AG08396 (cell line): Measurements from ENCODE around the gene H2AZ1.
"Not testable (repeated sequence)": the region's sequence is repeated elsewhere in the genome, so short reads cannot be mapped to it uniquely, and the experiment has no call there.

Source experiments
- DNase-seq: peaks from one replicate; pipeline ENCODE4 v3.0.0; 2012; ENCODE audit warnings: low spot score, mixed read lengths

The H2AZ1 gene

GRCh38 chr4:99949999-99950912, at the start of gene H2AZ1:
TSS of gene H2AZ1 (minus strand) at chr4:99950275. CDS start at chr4:99950170, 105 bp downstream.
- DNase-seq: peak; percentile 98

DNA sequence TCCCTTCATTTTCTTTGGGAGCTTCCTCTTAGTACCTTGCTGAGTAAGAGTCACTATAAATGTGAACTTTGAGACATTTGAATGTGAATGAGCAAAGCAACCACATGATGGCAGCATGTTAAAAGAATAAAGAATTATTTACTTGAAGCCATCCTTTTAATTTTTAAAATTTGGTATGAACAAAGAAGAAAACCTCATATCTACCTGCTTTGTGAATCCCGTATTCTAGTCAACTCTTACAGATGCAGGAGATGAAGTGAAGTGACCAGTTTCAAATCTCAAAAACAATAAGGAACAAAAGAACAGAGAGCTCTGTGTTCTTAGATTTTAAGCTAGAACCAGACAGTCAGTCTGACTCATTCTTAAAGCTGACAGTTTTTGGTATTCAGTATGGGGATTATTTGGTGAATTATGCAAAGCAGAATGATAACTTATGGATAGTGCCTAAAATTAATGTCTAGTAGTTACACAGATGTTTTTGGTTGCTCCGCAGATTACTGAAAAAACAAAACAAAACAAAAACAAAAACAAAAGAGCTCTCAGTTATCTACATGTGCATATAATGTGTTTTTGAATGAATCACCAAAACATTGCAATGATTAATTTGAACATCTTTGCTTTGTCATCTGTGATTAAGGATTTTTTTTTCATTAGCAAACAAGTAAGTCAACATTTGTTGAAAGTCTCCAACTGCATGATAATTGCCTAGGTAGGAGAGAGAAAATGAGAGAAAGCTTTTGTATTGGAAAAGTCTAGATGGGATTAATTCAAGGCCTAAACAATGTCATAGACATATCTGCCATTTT, 48.2 kb upstream of the H2AZ1 start:
- peak; percentile 43 for DNase-seq

DNA sequence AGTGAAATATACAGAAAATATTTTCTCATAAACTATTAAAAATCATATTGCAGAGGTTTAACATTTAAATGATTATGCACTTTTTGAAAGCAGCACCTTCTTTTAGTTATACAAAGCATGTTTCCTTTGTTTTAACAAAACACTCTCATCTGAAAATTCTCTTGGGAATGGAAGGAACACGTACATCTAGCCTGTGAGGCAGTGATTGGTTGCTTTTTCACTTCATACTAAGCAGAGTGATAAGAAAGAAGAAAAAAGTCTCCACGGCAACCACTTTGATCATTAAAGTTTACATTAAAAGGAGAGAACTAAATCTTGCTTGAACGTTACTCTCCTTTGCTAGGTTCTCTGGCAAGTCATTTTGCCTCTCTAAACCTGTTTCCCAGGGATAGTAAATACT, 41.7 kb upstream of the H2AZ1 start:
- no peak for DNase-seq

DNA sequence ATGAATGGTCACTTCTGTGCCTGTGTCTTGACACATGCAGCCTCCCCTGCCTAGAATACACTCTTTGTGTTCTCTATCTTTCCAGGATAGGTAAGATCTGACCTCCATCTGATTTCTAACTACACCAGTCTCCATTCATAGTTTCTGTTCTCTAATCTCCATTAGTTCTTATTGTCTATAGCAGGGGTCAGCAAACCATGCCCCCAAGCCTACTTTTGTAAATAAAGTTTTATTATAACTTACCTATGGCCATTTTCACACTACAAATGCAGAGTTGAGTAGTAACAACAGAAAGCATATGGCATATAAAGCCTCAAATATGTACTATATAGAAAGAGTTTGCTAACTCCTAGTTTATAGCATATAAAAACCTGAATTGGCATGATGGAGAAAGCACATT, 37.6 kb upstream of the H2AZ1 start:
- DNase-seq: no peak

DNA sequence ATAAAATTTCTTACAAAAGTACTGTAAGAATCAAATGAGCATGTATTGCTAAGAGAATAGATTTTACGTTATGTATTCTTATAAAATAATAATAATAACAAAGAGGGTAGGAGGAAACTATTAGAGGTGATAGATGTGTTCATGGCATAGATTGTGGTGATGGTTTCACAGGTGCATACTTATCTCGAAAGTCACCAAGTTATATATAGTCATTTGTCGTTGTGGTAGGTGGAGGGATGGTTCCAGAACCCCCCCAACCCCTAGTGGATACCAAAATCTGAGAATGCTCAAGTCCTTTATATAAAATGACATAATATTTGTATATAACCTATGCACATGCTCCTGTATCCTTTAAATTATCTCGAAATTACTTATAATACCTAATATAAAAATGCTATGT, 36.7 kb upstream of the H2AZ1 start:
- DNase-seq: no peak

GRCh38 chr4:99983289-99983943, 33.3 kb upstream of the H2AZ1 start:
- DNase-seq: no peak

GRCh38 chr4:99979872-99980271, 29.8 kb upstream of the H2AZ1 start:
- DNase-seq: no peak

- no peak for DNase-seq
Observed at GRCh38 chr4:99971453-99972111, 21.5 kb upstream of the H2AZ1 start.

DNA sequence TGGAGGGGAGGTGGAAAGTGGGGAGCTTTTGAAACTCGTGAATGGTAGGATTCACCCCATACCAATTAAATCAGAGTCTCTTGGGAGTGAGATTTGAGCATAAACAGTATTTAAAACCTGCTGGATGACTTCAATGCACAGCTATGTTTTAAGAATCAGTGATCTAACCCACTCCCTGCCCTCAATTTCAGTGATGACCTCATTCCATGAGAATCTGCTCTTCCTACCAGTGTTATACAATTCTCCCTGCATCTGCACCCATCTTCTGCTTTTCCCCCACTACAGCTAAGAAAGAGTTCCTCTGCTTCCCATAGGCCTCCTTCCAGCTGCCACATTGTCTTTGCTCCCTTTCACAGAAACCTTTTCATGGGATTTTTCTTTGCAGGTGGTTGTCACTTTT, 18.3 kb upstream of the H2AZ1 start:
- DNase-seq: peak; percentile 47

GRCh38 chr4:99966692-99967091, 16.6 kb upstream of the H2AZ1 start:
- no peak for DNase-seq

DNA sequence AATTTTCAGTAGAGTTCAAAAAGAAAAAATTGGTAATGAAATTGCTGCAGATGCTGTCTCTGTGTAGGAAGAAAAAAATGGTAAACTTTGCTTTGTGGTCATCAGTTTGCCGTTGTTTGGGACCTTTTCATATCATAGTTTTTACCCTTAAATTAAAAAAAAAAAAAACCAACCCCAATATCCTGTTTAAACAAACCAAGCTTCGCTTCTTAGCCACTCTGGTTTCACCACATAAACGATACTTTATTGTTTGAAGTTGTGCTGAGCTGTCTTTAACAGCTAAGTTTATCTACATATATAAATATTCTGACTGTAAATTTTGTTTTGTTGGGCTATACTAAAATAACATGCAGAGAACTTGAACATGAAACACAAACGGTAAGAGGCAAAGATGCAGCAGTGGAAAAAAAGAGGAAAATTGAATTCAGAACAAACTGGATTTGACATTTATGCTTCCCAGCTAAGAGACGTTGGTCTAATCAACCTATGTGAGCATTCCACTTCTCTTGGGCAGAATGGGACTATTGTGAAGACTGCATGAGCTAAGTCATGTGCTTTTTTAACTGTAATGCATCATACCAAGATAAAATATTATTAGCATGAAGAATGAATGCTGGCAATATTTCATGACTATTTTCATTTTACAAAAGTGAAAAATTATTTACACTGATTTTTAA, 15.7 kb upstream of the H2AZ1 start:
- no peak for DNase-seq

DNA sequence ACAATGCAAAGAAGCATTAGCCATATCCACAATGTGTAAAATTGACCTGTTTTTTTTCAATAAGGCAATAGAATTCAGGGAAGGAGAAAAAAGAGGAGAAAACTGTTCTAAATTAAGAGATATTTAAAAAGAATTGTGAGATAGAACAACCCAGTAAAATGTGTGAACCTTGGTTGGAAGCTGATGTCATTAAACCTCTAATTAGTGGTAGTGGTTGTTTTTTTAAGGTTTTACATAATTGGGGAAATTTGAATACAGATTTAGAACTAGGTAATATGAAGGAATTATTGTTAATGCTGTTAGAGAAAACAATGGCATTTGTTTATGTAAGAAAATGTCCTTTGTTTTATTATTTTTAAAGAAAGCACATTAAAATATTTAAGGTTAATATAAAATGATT, 15.1 kb upstream of the H2AZ1 start:
- no peak for DNase-seq

DNA sequence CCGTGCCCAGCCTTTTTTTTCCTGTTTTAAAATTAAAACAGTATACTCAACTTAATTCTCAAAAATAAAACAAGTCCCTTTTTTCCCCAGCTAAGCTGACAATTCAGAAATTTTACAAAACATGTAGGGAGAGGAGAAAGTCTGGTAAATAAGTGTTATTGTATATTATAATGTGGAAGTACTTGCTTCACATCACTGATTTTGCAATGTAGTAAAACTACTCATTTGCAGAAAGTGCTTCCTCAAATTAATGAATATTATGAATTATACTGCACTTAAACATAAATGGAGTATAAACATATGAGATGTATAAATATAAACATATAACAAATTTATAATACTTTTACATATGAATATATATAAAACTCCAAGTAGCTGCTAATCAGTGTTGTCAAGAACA, 11.6 kb upstream of the H2AZ1 start:
- no peak for DNase-seq

DNA sequence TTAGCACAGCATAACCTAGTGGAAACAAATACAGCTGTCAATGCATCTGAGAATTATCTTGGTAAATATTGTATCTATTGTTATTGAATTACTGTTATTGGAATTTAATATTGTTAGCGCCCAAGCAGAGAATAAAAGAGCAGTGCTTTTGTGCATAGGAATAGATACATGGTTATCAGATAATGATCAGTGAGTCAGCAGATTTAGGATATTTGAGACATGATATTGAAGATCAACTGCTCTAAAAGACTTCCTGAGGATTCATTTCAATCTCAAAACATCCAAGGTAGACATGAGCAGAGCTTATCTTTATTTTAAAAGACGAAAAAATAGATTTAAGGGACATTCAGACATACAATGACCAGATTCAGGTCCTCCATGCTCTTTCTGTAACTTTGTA, 10.6 kb upstream of the H2AZ1 start:
- DNase-seq: no peak

DNA sequence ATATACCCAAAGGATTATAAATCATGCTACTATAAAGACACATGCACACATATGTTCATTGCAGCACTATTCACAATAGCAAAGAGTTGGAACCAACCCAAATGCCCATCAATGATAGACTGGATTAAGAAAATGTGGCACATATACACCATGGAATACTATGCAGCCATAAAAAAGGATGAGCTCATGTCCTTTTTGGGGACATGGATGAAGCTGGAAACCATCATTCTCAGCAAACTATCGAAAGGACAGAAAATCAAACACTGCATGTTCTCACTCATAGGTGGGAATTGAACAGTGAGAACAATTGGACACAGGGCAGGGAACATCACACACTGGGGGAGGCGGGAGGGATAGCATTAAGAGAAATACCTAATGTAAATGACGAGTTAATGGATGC, 8.1 kb upstream of the H2AZ1 start:
- DNase-seq: not testable (repeated sequence)

- DNase-seq: no peak
Observed at GRCh38 chr4:99950913-99951254, 809 bp upstream of the H2AZ1 start.

DNA sequence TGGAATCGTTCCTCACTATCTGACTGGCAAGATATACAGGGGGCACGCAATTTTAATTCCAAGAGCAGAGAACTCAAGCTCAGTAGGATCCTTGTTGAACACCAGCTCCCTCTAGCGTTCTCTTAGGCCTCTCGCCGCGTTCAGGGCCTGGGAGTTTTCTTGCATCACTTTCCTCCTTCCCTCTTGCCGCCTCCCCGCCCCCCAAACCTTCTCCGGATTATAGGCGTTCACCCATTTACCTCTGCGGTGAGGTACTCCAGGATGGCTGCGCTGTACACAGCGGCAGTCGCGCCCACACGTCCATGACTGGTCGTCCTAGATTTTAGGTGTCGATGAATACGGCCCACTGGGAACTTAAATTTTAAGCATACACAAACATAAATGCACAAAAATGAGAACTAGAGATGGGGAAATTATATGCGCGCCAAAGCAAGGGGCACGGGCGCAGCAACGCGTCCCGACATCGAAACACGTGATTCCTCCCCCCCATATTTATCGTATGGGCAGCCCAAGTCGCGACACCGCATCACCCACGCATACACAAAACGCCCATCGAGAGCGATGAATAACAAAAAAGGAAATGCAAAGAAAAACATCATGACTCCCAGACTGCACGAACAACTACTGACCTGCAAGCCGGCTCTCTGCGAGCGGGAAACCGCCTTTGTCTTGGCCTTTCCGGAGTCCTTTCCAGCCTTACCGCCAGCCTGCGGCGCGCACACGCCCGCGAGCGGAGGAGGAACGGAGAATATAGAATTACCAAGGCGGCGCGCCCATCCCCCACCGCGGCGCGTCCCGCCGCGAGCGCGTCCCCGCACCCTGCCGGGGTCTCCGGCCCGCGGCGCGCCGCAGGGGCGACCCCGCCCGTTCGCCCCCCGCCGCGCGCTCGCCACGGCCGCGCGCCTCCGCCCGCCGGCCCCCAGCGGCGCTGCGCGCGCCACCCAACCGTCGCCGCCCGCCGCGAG, 759 bp downstream of the H2AZ1 start:
- DNase-seq: peak; percentile 88

DNA sequence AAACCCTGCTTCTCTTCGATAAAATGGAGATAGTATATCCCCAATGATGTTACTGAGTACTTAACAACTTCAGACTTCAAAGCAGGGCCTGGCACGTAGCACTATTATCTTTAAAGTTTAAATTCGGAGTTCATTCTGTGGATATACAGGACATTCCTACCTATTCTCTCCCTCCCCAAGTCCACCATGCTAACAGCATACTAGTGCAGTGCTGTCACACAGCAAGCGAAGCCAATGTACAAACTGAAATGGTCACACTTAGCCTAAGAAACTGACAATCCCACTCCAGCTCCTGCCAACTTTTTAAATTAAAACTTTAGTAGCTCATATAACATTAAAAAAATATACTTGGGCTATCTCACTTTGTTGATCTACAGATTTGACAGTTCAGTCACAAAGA, 2.5 kb downstream of the H2AZ1 start:
- no peak for DNase-seq

GRCh38 chr4:99947190-99947578, 2.9 kb downstream of the H2AZ1 start:
- DNase-seq: no peak
